ENCODE results near the gene CERT1.

DNA sequence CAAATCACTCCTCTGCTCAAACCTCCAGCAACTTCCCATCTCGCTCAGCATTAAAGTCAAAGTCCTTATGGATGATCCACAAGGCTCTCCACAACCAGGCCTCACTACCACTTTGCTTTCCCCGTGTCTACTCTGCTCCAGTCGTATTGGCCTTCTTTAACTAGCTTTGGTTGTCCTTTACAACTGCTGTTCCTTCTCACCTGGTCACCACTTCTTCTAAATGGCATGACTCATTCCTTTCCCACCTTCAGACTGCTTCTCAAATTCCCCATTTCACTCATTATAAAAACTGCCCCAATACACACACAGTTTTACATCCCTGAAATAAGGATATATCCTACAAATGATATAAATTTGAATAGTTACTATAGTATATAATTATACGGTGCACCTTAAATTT lies 30.4 kb downstream of the CERT1 start:
- no peak for TF ChIP-seq CTCF (conservative IDR thresholded peaks at IDR 0.05)
- no peak for TF ChIP-seq EZH2 (IDR thresholded peaks at IDR 0.05; ENCODE audit: low read depth)

Data from PC-9 (cell line).